ENCODE results near the gene AWAT2. TPM values are rescaled to one million over a fixed set of nuclear protein-coding genes. Genes with fewer than 3 reads are reported as not detected.

AWAT2 gene
- total and polyA plus RNA-seq, 5 experiments from 2014 or later, result not detected

- H3K36me3 Mint-ChIP-seq, result no peaks in the 10 kb centered on the region
- H3K27me3 Mint-ChIP-seq, result peaks cover 0 to 1% (median 0%) of the 10 kb centered on the region in 5 donors
- no peak overlapping the region for H3K4me3 Mint-ChIP-seq
- peaks cover 5 to 10% (median 6%) of the 10 kb centered on the region in 4 donors for H3K4me1 Mint-ChIP-seq
- no peaks in the 10 kb centered on the region for H3K9me3 Mint-ChIP-seq
- no peak for DNase-seq
- ATAC-seq, result no peak
- no peak overlapping the region for H3K27ac Mint-ChIP-seq
- POLR2A ChIA-PET, result no interaction called here
Measured at GRCh38 chrX:70034646-70035045, 15.1 kb downstream of the AWAT2 start.

GRCh38 chrX:70033348-70034051, 16.2 kb downstream of the AWAT2 start:
- DNase-seq (peak in 3 of 10 donors; percentile 1 to 7 (median 4)), ATAC-seq (no peak)
- Mint-ChIP-seq H3K4me3 (no peak overlapping the region), H3K27me3 (peaks cover 0 to 1% (median 0%) of the 10 kb centered on the region in 5 donors), H3K4me1 (peaks cover 5 to 11% (median 6%) of the 10 kb centered on the region in 4 donors), H3K27ac (peak overlapping the region in 2 of 10 donors; percentile 60 to 61), H3K9me3 (no peaks in the 10 kb centered on the region), H3K36me3 (no peaks in the 10 kb centered on the region)
- POLR2A ChIA-PET, result no interaction called here

GRCh38 chrX:70032792-70033191, 16.9 kb downstream of the AWAT2 start:
- no peaks in the 10 kb centered on the region for H3K9me3 Mint-ChIP-seq
- H3K4me3 Mint-ChIP-seq, result no peak overlapping the region
- no peaks in the 10 kb centered on the region for H3K36me3 Mint-ChIP-seq
- POLR2A ChIA-PET, result no interaction called here
- H3K27me3 Mint-ChIP-seq, result peaks cover 0 to 1% (median 0%) of the 10 kb centered on the region in 5 donors
- no peak overlapping the region for H3K27ac Mint-ChIP-seq
- ATAC-seq, result no peak
- peaks cover 5 to 11% (median 6%) of the 10 kb centered on the region in 4 donors for H3K4me1 Mint-ChIP-seq
- no peak for DNase-seq

GRCh38 chrX:70030301-70030767, 19.4 kb downstream of the AWAT2 start:
- H3K4me1 Mint-ChIP-seq, result peaks cover 15 to 25% (median 25%) of the 10 kb centered on the region in 4 donors
- peak in 1 of 2 donors; percentile 30 for ATAC-seq
- no peaks in the 10 kb centered on the region for H3K9me3 Mint-ChIP-seq

GRCh38 chrX:70029863-70030262, 19.9 kb downstream of the AWAT2 start:
- H3K9me3 Mint-ChIP-seq, result no peaks in the 10 kb centered on the region
- H3K4me1 Mint-ChIP-seq, result peaks cover 15 to 28% (median 26%) of the 10 kb centered on the region in 4 donors
- DNase-seq (no peak), ATAC-seq (no peak)
- peaks cover 0 to 1% (median 0%) of the 10 kb centered on the region in 5 donors for H3K27me3 Mint-ChIP-seq
- peak overlapping the region in 1 of 10 donors; percentile 21 for H3K27ac Mint-ChIP-seq
- H3K4me3 Mint-ChIP-seq, result no peak overlapping the region
- POLR2A ChIA-PET, result no interaction called here
- no peaks in the 10 kb centered on the region for H3K36me3 Mint-ChIP-seq

More at GRCh38 chrX:70030301-70030767, 19.4 kb downstream of the AWAT2 start:
- no peak overlapping the region for H3K27ac Mint-ChIP-seq
- DNase-seq, result peak in 6 of 10 donors; percentile 2 to 47 (median 20)
- POLR2A ChIA-PET, result no interaction called here
- peaks cover 0 to 1% (median 0%) of the 10 kb centered on the region in 5 donors for H3K27me3 Mint-ChIP-seq
- H3K36me3 Mint-ChIP-seq, result no peaks in the 10 kb centered on the region
- peak overlapping the region in 1 of 10 donors; percentile 10 for H3K4me3 Mint-ChIP-seq

- Mint-ChIP-seq H3K27me3 (peaks cover 0 to 1% (median 0%) of the 10 kb centered on the region in 5 donors), H3K36me3 (no peaks in the 10 kb centered on the region), H3K4me1 (peaks cover 12 to 36% (median 31%) of the 10 kb centered on the region in 4 donors), H3K9me3 (no peaks in the 10 kb centered on the region), H3K4me3 (peak overlapping the region in 1 of 10 donors; percentile 7), H3K27ac (peak overlapping the region in 2 of 10 donors; percentile 22 to 63)
- DNase-seq (no peak), ATAC-seq (no peak)
- POLR2A ChIA-PET, result no interaction called here
Measured at GRCh38 chrX:70026851-70027200, 22.9 kb downstream of the AWAT2 start.

GRCh38 chrX:70026112-70026850, 23.5 kb downstream of the AWAT2 start:
- DNase-seq (no peak), ATAC-seq (no peak)
- peaks cover 0 to 1% (median 0%) of the 10 kb centered on the region in 5 donors for H3K27me3 Mint-ChIP-seq
- H3K36me3 Mint-ChIP-seq, result no peaks in the 10 kb centered on the region
- H3K27ac Mint-ChIP-seq, result peak overlapping the region in 3 of 10 donors; percentile 11 to 44 (median 40)
- H3K4me3 Mint-ChIP-seq, result peak overlapping the region in 5 of 10 donors; percentile 2 to 39 (median 25)
- no peaks in the 10 kb centered on the region for H3K9me3 Mint-ChIP-seq
- POLR2A ChIA-PET, result no interaction called here
- peaks cover 12 to 36% (median 31%) of the 10 kb centered on the region in 4 donors for H3K4me1 Mint-ChIP-seq

- POLR2A ChIA-PET, result no interaction called here
- peaks cover 0 to 1% (median 0%) of the 10 kb centered on the region in 5 donors for H3K27me3 Mint-ChIP-seq
- H3K36me3 Mint-ChIP-seq, result no peaks in the 10 kb centered on the region
- ATAC-seq, result no peak
- H3K27ac Mint-ChIP-seq, result peak overlapping the region in 3 of 10 donors; percentile 32 to 44 (median 40)
- H3K4me1 Mint-ChIP-seq, result peaks cover 12 to 36% (median 29%) of the 10 kb centered on the region in 4 donors
- no peak for DNase-seq
- H3K4me3 Mint-ChIP-seq, result peak overlapping the region in 4 of 10 donors; percentile 8 to 29 (median 25)
- H3K9me3 Mint-ChIP-seq, result no peaks in the 10 kb centered on the region
Measured at GRCh38 chrX:70025464-70025863, 24.3 kb downstream of the AWAT2 start.

GRCh38 chrX:70022616-70023015, 27.1 kb downstream of the AWAT2 start:
- no peak for DNase-seq
- H3K36me3 Mint-ChIP-seq, result no peaks in the 10 kb centered on the region
- H3K4me3 Mint-ChIP-seq, result no peak overlapping the region
- H3K27me3 Mint-ChIP-seq, result no peaks in the 10 kb centered on the region
- POLR2A ChIA-PET, result no interaction called here
- H3K4me1 Mint-ChIP-seq, result peaks cover 10 to 28% (median 23%) of the 10 kb centered on the region in 4 donors
- ATAC-seq, result no peak
- H3K9me3 Mint-ChIP-seq, result no peaks in the 10 kb centered on the region
- H3K27ac Mint-ChIP-seq, result no peak overlapping the region

GRCh38 chrX:70016513-70016912, 33.2 kb downstream of the AWAT2 start:
- POLR2A ChIA-PET, result no interaction called here
- peak overlapping the region in 5 of 10 donors; percentile 23 to 91 (median 78) for H3K27ac Mint-ChIP-seq
- ATAC-seq (no peak), DNase-seq (peak in 1 of 10 donors; percentile 19)
- H3K4me3 Mint-ChIP-seq, result peak overlapping the region in 7 of 10 donors; percentile 7 to 72 (median 36)
- peaks cover 7 to 24% (median 11%) of the 10 kb centered on the region in 4 donors for H3K4me1 Mint-ChIP-seq
- H3K36me3 Mint-ChIP-seq, result no peaks in the 10 kb centered on the region
- H3K27me3 Mint-ChIP-seq, result no peaks in the 10 kb centered on the region
- H3K9me3 Mint-ChIP-seq, result peaks cover 0 to 6% (median 0%) of the 10 kb centered on the region in 9 donors

- H3K4me3 Mint-ChIP-seq, result no peak overlapping the region
- no peaks in the 10 kb centered on the region for H3K36me3 Mint-ChIP-seq
- no peak for DNase-seq
- peaks cover 0 to 8% (median 0%) of the 10 kb centered on the region in 9 donors for H3K9me3 Mint-ChIP-seq
- H3K27ac Mint-ChIP-seq, result peak overlapping the region in 1 of 10 donors; percentile 24
- POLR2A ChIA-PET, result no interaction called here
- ATAC-seq, result no peak
- peaks cover 7 to 24% (median 11%) of the 10 kb centered on the region in 4 donors for H3K4me1 Mint-ChIP-seq
- no peaks in the 10 kb centered on the region for H3K27me3 Mint-ChIP-seq
Measured at GRCh38 chrX:70013466-70014381, 36.0 kb downstream of the AWAT2 start.

GRCh38 chrX:70012756-70013155, 37.0 kb downstream of the AWAT2 start:
- Mint-ChIP-seq H3K9me3 (peaks cover 0 to 8% (median 0%) of the 10 kb centered on the region in 9 donors), H3K27me3 (no peaks in the 10 kb centered on the region), H3K36me3 (peaks cover 0 to 2% (median 0%) of the 10 kb centered on the region in 3 donors), H3K4me1 (peaks cover 7 to 24% (median 11%) of the 10 kb centered on the region in 4 donors), H3K4me3 (no peak overlapping the region), H3K27ac (peak overlapping the region in 1 of 10 donors; percentile 59)
- DNase-seq, result no peak
- no peak for ATAC-seq
- POLR2A ChIA-PET, result no interaction called here

All from naive thymus-derived CD8-positive, alpha-beta T cell (primary cell).